Daoy (cell line): ENCODE results near the gene ZNF618. TPM values are rescaled to one million over a fixed set of nuclear protein-coding genes. Genes with fewer than 3 reads are reported as not detected.

Experiments used
- DNase-seq: peaks from one replicate; pipeline ENCODE4 v3.0.0-alpha.2; 2015; ENCODE audit warnings: low read depth
- total RNA-seq: library from RNA; depleted of rRNA; stranded (reverse); fragments of >200 nt; shearing (Covaris generic); gene quantifications from 2 replicates; pipeline ENCODE4 v1.2.3, GENCODE V29; 2014

Gene ZNF618
- total RNA-seq, 1 experiment from 2014 or later = 5.0 TPM

DNA sequence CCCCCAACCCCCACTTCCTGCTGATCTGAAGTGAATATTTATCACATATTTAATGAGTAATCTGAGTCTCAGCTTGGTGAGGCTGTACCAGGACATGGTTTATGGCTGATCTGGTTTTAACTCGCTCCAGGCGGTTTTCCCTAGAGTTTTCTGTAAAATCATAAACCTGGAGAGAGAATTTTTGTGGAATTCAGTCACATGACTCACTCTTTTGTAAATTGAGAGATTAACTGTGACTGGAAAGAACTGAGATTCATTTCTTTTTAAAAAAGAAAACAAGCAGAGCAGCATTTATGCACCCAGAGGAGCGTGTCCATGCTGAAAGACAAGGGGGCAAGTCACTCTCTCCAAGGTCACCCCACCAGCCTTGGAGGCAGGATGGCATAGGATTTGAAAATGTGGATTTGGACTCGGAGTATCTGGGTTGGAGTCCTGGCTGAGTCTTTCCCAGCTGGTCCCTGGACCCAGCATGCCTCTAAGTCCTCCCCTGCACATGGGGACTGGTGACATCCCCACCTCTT, 81.8 kb downstream of the ZNF618 start:
- DNase-seq = peak; percentile 70

DNA sequence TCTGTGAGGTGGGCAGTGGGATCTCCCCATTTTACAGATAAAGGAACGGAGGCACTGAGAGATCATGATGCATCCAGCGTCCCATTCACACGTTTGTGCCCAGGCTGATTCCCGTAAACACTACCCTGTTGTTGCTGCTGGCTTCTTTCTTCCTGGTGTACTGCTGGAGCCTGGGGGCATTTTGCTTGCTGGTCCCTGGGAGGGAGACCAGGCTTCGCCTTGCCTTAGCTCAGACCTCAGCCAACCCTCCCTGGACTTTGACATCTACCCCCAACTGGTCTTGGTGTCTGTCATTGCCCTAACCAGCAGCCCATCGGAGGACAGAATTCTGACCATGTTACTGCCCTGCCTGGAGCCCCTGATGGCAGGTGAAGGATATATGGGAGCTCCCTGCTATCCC, 82.4 kb downstream of the ZNF618 start:
- no peak for DNase-seq

DNA sequence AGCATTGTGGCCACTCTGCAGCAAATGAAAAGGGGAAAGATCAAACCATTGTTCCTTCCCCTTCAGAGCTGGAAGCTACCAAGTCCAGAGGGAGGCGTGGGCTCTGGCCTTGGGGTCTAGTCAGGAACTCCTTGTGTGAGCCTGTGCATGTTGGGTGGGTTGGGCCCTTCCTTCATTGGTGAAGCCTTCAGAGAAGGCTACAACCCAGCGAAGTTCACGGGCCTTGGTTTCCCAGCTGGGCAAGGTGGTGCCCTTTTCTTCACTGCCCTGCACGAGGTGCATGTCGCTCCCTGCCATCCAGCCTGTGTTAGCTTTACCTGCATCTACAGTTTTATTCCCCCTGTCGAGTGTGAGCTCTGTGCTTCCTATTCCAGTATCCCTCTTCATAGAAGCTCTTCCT, 84.7 kb downstream of the ZNF618 start:
- no peak for DNase-seq

DNA sequence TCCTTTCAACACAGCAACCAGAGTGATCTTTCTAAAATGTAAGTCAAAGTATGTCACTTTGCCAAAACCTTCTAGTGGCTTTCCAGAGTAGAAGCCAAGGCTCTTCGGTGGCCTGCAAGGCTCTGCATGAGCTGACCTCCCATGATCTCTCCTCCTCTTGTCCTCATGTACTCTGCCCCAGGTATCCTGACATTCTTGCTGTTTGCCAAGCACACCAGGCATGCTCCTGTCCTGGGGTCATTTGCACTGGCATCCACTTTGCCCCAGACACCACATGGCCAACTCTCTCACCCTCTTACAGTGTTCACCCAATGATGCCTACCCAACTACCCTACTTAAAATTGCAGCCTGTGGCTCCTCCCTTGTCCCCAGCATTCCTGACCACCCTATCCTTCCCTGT, 86.3 kb downstream of the ZNF618 start:
- no peak for DNase-seq

DNA sequence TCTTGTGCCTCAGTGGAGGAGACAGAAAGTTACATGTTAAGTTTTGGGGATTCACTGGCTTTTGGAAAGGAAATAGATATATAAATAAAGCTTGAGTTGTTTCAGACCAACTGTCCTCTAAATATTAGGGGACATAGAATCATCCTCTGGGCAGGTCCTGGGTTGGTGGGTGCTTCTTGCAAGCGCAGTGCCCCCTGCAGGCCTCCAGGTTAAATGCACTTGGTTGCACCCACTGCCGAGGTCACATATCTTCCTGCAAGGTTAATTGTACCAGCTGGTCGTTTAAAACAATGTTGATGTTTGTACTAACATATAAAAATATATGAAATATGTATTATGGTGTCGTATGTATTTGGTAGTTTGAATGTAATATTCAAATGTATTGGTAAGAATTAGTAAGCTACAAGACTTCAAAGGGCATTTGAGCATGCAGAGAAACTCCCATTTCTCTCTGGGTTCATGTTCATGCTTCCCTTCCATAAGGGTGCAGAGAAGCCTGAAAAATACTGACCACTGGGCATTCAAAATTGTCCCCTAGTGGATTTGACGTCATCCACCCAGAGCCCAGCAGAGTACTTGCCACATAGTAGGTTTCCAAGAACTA, 87.0 kb downstream of the ZNF618 start:
- DNase-seq = peak; percentile 65

DNA sequence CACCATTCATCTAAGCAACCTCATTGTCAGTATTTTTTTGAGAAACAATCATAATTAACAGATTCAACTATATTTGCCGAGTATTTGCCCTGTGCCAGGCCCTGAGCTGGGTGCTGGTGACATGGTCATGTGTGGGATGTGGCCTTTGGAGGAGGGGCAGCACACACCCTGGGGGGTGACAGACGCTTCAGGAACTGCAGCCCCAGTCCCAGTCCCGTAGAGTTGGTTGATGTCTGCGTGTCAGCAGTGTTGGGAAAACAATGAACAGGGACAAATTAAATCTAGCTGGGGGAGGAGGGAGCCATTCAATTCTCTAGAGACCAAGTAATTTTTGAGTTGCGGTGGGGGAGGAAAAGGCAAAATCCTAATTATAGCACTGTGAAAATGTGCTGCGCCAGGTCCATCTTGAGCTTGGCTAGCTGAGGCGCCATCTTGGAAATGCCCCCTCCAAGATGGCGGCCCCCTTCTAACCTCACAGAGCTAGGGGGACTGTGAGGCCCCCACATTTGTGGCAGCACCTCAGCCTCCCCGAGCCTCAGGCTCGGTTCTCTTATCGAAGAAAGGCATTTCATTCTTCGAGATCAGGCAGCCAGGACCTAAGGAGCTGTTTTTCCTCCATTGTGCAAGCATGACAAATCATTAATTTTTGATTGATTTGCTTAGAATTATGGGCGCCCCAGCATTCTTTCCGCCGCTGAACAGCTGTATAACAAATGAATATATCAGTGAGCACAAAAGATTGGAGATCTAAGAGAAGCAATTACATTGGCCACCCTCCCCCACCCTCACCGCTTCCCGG, 87.8 kb downstream of the ZNF618 start:
- DNase-seq = no peak

DNA sequence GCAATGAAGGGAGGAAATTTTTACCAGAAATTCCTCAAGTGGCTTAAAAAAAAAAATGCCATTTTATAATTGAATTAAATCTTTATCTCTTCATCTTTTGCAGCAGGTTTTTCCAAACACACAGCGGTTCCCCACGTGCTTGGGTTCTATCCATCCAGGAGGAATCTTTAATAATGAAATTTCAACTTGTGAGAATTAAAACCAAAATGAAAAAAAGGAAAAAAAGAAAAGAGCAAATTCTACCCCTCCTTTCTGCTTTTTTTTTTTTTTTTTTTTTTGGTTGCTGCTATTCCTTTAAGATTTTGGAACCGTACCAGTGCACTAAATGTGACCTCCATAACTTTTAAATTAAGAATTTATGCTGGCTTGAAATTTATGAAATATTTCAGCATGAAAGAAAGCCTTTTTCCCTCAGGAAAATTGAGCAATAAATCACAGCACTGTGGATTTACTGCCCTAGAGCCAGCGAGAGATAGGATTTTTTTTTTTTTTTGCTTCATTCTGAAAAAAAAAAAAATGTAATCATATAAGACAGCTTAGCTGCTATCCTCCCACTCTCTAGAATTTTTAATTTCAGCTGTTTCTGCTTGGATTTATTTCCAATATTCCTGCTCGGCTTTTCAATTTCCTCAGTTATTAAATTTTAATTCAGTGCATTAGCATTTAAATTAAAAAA, 88.5 kb downstream of the ZNF618 start:
- no peak for DNase-seq

DNA sequence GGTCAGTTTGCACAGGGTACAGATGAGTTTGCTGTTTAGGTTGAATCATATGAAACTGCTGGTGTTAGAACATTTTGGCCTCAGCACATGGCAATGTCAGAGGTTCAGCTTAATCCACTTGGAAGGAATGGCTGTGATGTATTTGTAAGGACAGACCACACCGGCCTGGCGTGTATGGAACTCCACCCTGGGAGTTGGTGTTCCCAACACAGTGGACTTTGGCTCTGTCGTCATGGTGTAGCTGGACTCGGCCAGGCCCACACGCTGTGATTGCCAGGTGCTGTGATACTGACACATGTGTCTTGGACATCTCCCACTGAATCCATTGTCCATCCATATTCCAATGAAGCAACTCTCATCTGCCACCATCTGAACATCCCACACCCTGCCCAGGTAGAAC, 90.3 kb downstream of the ZNF618 start:
- DNase-seq = no peak

DNA sequence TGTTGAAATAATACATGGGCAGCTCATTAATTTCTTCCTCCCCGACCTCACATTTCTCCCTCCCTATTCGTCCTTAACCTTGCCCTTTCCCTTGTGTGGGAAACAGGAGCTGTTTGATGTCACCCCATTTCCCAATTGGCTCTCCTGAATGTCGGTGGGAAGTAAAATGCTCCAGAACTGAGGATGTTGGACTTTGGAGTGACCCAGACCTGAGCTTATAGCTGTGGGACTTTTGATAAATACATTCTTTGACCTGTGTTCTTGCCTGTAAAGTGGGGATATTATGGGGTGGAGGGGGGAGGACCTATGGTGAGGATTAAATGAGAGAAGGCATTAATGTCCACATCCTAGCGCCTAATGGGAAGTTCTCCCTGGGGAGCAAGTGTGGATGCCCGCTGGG, 91.3 kb downstream of the ZNF618 start:
- no peak for DNase-seq

DNA sequence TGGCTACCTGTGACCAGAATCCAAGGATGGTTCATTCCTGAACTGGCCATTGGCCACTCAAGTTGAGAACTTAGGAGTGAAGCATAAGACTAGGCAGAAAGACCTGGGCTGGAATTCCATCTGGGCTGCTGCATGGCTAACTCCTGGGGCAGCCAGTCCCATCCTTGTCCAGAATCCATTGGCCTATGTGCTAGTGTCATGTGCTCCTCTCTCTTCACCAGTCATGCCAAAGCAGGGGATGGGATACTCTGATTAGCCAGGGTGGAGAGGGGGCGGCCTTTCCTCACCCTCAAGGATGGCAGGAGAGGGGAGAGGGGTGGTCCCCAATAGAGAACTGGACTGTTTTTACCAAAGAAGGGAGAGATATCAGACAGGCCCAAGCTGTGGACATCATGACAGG, 93.2 kb downstream of the ZNF618 start:
- no peak for DNase-seq

DNA sequence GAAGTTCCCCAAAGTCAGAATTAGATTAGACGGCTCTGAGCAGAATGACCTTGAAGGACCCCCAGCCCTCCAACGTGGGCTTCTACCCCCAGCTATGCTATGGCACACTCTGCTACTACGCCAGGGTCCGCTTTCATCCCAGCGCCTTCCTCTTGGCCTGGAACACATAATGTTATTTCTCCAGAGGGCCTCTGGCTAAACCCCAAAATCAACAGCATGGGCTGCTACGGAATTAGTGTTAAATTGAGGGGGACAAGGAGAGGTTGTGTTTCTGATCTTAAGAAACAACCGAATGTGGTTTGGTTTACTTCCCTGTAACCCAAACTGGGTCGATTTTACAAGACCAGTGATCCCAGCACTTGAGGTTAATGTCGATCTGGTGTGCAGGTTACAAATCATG, 97.1 kb downstream of the ZNF618 start:
- DNase-seq = no peak

DNA sequence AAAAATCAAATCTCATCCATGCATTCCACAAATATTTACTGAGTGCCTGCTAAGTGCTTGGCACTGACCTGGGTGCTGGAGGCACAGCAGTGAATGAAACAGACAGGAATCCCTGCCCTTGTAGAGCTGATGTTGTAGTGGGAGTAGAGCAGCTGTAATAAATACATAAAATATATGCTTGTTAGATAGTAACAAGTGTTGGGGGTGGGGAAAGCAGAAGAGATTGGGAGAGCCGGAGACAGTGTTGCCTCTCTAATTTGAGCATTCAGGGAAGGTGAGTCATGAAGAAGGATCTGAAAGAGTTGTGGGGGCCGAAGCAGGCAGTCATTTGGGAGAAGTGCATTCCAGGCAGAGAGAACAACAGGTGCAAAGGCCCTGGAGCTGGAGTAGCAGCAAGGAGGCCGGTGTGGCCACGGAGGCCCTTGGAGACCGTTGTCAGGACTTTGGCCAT, 97.9 kb downstream of the ZNF618 start:
- DNase-seq = no peak

DNA sequence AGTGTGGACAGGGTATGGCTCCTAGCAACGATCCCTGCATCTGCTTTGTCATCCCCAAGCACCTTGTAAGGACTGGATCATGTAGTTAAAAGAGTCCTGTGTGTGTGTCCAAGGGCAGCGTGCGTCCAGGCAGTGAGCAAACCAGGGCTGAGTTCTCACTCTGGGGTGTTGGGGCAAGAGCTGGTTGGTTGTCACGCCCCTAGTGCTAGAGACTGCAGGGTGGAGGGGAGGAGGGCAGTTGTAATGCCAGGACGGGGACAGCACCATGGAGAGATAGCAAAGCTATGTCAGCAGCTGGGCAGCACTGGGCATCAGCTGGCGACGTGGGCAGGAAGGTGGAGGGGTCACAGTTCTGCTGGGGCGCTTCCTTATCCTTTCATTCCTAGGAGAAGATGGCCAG, 100.8 kb downstream of the ZNF618 start:
- DNase-seq = no peak

DNA sequence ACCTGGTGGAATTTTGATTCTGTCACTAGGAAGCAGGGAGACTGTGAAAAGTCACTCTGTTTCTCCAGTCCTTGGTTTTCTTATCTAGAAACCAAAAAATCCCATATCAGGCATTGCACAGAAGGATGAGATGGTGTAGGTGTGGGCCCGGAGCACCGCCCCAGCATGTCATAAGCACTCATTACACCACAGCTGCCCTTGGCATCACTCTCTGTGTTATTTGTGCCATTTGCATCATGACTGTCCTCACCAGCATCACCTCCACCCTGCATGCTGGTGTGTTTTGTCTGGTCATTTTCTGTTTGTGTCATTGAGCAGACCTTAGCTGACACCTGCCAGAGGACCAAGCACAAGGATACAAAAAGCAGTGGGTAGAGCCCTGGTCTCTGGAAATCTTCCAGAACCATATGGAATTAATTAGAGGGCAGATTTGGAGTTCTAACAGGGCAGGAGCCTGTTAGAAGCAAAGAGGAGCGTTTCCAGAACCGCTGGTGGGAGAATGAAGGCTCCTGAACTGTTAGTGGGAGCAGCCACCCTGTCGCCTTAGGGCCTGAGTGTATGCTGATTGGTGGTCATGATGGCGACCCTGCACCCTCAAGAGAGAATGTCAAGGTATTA, 102.7 kb downstream of the ZNF618 start:
- DNase-seq = no peak

DNA sequence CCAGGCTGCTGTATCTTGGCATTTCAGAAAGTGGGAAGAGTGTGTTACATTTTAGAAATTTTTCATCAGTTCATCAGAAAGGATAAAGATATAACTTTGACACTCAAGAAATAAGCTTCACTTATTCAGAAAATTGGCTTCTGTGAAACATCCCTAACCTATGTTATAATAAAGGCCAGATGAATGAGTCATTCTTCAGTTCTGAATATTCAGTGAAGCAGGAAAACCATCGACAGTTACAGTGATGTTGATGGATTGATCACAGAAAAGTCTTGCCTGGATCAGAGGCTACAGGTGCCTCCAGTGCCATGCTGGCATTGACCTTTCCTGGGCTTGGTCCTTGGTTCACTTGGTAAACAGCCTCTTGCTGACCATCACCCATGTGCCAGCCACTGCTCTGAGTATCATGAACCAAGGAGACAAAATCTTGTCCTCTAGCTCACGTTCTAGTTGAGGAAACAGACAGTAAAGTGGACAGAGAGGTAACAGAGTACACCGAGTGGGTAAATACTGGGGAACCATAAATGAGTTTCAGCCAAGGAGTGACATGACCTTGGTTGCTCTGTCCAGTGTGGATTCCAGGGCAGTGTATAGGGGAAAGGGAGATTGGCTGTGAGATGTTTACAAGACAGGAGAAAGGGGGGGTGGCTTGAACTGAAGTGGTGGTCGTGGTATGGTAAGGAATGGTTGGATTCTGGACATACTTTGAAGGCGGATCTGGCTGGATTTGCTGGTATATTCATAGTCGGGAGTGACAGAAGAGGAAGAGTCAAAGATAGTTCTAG, 103.4 kb downstream of the ZNF618 start:
- DNase-seq = no peak

DNA sequence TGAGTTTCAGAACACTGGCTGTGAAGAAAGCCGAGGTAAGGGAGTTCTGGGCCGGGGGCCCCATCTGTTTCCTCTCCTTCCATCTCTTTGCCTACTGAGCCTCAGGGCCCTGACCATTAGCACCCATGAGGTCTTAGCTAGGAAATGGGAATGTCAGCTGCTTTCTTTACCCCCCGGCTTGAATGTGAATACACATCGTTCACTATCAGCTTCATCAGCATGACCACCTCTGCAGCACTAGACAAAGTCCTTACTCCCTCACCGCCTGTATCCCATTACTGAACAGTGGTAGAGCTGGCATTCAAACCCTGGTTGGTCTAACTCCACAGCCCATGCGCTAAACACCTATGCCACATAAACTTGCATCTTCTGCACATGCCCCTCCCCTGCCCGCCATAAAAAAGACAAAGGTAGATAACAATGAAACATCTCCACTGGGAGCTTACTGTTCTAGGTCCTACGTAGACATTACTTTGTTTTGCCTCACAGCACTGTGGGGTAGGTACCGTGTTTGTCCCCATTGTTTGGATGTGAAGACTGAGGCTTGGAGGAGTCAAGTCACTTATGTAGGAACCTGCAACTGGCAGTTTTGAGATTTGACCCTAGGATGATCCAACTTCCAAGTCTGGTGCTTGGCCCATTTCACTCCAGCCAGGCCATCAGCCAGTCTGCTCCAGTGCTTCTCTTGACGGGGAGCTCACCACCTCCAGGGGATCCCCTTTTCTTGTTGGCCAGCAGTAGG, 108.7 kb downstream of the ZNF618 start:
- peak; percentile 45 for DNase-seq

DNA sequence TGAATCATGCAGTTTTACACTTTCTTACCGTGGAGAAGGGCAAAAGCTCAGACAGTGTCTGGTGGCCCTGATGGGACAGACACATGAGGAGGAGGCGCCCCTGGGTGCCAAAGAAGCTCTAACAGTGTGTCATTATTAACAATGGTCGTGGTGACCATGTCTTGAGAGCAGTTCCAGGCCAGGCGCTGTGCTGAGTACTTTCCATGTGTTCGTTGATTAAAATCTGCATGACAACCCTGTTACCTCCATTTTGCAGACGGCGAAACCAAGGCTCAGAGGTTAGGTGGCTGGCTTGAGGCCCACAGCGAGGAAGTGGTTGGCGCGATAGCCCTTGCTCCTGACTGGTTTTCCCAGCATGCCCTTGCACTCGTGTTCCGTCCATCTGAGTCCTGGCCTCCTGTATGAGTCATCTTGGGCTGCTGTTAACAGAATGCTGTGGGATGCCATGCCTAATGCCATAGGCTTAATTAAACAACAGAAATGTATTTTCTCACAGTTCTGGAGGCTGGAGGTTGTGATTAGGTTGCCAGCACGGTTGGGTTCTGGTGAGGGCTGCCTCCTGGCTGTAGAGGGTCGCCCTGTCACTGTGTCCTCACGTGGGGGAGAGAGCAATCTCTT, 110.0 kb downstream of the ZNF618 start:
- DNase-seq = peak; percentile 60

DNA sequence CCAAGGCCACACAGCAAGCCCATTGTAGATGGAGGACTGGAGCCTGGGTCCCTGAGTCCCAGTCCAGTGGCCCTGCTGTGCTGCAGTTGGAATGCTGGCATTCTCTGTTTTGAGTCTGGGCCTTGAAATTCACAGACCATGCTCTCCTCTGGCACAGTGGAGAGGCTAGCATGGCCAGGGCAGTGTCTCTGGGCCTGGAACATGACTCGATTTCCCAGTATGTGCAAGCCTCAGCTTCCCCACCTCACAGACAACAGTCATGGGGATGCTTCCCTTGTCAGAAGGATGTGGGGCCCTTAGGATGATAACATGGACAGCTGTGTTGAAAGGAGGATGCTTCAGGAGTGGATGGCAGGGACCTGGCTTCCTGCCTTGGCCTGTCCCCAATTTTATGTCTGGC, 110.8 kb downstream of the ZNF618 start:
- no peak for DNase-seq

DNA sequence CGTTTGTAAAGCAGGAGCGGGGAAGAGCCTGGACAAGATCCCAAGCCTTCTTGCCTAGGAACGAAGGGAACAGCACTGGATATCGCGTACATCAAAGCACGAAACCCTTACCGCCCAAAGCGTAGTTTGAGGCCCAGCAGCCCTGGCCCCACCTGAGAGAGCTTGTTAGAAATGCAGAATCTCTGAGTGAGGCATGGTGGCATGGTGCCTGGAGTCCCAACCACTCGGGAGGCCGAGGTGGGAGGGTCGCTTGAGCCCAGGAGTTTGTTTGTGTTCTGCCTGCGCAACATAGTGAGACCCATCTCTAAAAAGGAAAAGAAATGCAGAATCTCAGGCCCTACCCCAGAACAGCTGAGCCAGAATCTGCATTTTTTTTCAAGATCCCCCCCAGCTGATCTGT, 111.4 kb downstream of the ZNF618 start:
- DNase-seq = no peak

DNA sequence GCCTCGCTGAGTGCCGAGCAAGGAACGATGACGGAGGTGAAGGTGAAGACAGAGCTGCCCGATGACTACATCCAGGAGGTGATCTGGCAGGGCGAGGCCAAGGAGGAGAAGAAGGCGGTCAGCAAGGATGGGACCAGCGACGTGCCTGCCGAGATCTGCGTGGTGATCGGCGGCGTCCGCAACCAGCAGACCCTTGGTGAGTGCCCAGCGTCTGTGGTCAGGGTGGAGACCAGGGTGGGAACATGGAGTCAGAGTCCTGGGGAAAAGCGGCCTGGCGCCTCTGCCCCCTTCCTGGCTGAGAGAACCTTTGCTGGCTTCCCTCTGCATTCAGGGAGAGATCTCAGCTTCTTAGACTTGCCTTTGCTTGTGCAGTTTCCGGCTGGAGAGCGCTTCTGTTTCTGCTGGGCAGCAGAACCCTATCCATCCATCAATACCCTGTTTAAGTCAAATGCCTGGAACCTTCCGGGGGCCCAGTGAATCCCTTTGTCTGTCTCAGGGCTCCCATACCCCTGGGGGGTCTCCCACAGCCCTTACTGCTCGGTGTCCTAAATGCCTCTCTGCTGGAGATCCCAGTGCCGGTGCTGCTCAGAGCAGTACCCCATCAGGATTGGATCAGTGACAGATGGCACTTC, 112.4 kb downstream of the ZNF618 start:
- no peak for DNase-seq
